Caki2 (cell line): ENCODE results near the gene ARID4A. TPM values are rescaled to one million over a fixed set of nuclear protein-coding genes. Genes with fewer than 3 reads are reported as not detected.
"Not testable (repeated sequence)": the region's sequence is repeated elsewhere in the genome, so short reads cannot be mapped to it uniquely, and the experiment has no call there.

ENCODE experiments used
- DNase-seq: peaks from one replicate; pipeline ENCODE4 v3.0.0-alpha.2; 2015; ENCODE audit warnings: low read depth
- in situ Hi-C: cut with HindIII; loops from 2 replicates; pipeline ENCODE4 v1.10.0; 2016; ENCODE audit warnings: low sequenced_read_pairs, low pct_unique_long_range_greater_than_20kb, mixed read lengths
- total RNA-seq: library from RNA; depleted of rRNA; stranded (reverse); fragments of >200 nt; shearing (Covaris generic); gene quantifications from 2 replicates; pipeline ENCODE4 v1.2.3, GENCODE V29; 2014; ENCODE audit warnings: low replicate concordance; rRNA removed

Gene ARID4A
- total RNA-seq, result 1.8 and 2.1 TPM in 2 replicates

DNA sequence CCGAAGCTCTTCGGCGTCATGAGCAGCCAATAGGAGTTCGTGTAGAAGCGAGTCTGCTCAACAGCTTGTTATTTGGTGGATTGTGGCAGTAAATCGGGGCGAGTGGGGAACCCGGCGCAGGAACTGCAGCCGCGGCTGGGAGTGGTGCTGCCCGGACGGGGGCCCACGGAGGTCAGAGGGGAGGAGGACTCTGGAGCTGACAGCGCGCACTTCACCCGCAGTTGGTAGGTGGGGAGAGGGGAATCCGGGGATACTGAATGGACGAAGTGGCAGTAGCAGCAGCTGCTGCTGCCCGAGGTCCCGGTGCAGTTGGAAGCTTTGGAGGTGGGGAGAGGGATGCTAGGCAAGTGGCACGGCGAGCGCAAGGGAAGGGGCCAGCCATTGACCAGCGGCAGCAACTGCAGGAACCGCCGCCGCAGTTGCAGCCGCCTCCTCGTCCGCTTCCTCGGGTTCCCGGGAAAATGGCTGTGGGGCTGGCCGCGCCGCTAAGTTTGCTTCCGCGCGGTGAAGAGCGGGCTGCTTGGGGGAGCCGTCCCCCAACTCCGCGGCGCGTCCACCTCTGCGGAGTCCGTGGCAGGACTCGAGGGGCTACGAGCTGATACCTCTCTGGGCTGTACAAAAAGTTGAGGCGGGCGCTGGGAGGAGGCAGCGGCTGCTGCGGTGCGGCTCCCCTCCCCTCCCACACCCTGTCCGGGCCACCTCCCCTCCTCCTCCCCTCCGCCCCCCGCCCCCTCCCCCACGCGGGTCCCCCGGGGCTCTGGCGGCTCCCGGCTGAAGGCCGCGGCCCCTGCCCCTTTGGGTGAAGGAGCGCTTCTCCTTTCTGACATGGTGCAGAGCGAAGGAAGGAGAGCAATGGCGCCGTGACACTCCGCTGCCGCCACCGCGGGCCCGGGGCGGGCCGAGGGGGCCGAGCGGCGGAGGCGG lies at the start of gene ARID4A:
TSS of gene ARID4A (plus strand) at position 79 of the 924 bp plus-strand sequence. CDS start 1,300 bp downstream, outside the sequence.
- in situ Hi-C loops, result no loop called here
- DNase-seq, result no peak

DNA sequence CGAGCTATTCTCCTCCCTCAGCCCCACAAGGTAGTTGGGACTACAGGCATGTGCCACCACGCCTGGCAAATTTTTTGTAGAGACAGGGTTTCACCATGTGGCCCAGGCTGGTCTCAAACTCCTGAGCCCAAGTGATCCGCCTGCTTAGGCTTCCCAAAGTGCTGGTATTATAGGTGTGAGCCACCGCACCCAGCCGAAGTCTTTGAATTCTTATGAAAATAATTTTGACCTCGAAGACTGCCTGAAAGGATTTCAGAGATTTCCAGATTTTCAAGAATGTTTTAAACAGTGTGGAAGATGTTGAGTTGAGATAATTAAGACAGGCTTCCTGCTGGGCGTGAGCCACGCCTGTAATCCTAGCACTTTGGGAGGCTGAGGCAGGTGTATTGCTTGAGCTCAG lies 48.7 kb upstream of the ARID4A start:
- in situ Hi-C loops, result no loop called here
- DNase-seq, result no peak

DNA sequence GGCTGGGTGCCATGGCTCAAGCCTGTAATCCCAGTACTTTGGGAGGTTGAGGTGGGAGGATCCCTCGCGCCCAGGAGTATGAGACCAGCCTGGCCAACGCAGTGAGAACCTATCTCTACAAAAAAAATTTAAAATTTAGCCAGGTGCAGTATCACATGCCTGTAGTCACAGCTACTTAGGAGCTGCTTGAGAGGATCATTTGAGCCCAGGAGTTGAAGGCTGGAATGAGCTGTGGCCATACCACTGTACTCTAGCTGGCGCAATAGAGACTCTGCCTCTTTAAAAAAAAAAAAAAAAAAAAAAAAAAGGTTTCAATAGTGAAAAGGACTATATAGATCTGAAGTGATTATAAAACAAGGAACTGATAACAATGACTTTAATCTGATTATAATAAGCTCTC lies 40.2 kb upstream of the ARID4A start:
- in situ Hi-C loops, result no loop called here
- DNase-seq, result no peak

DNA sequence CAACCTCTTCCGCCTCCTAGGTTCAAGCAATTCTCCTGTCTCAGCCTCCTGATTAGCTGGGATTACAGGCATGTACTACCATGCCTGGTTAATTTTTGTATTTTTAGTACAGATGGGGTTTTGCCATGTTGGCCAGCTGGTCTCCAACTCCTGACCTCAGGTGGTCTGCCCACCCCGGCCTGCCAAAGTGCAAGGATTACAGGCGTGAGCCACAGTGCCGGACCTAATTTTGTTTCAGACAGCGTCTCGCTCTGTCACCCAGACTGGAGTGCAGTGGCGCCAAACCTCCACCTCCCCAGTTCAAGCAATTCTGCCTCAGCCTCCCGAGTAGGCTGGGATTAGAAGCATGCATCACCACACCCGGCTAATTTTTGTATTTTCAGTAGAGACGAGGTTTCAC lies 36.4 kb upstream of the ARID4A start:
- in situ Hi-C loops, DNase-seq: not testable (repeated sequence)

GRCh38 chr14:58265401-58265800 lies 33.0 kb upstream of the ARID4A start:
- DNase-seq, result no peak
- in situ Hi-C loops, result no loop called here

GRCh38 chr14:58270628-58271027 lies 27.7 kb upstream of the ARID4A start:
- no peak for DNase-seq
- in situ Hi-C loops, result no loop called here

DNA sequence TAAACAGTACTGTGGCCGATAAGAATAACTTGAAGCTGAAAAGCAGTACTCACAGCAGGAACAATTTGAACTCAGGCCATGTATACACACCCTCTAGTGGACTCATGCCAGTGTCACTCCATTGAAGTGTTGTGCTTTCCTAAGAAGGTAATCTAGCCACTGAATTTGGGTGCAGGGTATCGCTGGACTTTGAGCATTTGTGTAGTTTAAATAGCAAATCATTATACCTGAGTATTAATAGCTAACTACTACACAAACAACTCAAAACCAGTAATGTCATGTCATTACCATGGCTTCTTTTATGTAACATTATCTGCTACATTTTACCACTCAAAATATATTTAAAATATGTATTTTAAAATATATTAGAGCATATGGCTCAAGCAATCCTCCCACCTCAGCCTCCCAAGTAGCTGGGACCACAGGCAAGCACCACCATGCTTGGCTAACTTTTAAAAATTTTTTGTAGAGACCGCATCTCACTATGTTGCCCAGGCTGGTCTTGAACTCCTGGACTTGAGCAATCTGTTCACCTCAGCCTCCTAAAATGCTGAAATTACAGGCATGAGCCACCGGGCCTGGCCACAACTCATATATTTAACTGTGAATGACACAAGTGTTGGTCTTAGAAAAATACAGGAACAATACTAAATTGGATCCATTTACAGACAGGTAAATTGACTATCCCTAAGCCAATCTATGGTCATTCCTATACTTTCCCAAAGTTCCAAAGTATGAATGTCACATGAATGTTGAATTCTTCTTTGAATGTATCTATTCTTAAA lies 25.6 kb upstream of the ARID4A start:
- peak; percentile 59 for DNase-seq
- in situ Hi-C loops, result no loop called here

DNA sequence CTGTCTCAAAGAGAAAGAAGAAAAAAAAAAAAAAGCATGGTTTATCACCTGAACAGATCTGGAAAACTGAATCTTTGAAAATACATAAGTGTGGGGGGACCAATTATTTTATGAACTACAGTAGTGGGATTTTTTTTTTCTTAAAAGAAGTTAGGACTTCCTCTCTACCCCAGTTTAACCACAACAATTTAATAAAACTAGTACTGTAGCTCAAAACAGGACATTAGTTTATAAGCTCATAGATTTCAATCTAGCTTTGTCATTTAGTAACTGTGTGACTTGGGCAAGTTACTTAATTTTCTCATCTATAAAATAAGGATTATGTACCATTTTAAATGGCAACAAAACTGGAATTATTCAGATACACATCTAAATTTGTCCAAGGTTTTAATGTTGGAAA lies 23.5 kb upstream of the ARID4A start:
- DNase-seq, result no peak
- in situ Hi-C loops, result no loop called here

GRCh38 chr14:58275527-58276190 lies 22.7 kb upstream of the ARID4A start:
- in situ Hi-C loops, result no loop called here
- DNase-seq, result no peak

DNA sequence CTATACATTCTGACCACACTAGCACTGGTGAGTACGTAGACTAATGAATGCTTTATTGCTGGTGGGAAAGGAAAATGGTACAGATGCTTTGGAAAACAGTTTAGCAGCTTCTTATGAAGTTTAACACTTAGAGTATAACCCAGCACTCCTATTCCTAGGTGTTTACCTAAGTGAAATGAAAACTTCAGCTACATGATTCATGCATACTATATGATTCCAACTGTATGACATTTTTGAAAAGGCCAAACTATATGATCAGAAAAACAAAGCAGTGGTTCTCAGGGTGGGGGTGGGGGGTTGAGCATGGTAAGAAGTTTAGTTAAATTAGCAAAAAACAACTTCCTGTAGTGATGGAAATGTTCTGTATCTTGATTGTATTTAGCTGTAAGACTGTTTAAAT lies 22.1 kb upstream of the ARID4A start:
- in situ Hi-C loops, result no loop called here
- DNase-seq, result no peak

DNA sequence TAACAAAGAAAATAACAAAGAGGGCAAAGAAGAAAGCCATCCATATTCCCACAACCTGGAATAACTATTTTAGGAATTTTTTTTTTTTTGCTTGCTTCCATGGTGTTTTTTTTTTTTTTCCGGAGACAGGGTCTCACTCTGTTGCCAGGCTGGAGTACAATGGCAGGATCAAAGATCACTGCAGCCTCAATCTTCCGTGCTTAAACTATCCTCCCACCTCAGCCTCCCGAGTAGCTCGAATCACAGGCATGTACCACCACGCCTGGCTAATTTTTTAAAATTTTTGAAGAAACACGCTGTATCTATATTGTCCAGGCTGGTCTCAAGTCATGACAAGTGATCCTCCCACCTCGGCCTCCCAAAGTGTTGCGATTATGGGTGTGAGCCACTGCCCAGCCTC lies 20.2 kb upstream of the ARID4A start:
- DNase-seq, result no peak
- in situ Hi-C loops, result no loop called here

DNA sequence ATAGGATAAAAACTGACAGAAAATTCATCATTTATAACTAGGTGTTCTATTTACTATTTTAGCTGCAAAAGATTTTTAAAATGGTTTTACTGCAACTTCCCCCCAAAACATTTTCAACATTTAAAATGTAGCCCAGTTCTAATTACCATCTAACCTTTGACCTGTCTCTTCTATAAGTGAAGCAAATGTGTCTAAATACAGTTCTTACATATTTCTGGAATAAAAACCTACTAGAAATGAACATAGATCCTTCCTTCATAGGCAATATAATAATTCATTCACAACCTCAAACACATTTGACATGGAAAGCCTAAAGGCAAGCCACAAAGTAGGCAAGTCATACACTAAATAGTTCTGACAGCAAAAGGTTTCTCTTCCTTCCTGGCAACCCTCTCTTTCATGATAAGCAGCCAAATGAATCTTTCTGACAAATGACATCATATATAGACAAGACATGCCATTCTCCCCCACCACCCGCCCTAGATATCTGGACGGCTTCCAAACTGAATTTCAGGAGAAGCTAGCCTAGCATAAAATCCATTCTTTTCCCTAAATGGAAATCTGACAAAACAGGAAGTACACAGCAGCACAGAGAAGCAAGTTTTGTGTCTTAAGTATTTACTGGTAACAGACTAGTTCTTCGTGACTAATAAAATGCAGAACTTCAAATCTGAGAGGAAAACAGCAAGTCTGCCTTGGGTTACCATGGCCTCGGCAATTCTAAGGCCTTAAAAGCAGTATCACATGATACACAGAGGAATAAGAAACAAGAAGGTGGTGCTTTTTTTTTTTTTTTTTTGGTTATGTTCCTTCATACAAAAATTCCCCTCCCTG lies 17.2 kb upstream of the ARID4A start:
- in situ Hi-C loops, result no loop called here
- DNase-seq, result peak; percentile 94

DNA sequence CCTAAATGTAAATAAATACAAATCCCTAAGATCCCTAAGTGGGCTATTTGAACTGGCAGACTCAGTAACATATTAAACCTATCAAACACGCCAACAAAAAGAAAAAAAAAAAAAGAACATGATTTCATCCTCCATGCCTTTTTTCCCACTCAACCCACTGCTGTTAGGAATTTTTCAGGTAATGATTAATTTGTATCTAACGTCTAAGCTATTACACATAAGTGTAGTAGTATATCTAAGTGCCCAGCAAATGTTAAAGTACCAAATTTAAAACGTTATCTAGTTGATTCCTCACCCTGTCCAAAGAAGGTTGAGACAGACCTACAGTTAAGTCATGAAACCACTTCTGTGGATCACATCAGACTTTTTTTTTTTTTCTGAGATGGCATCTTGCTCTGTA lies 16.4 kb upstream of the ARID4A start:
- DNase-seq, result peak; percentile 83
- in situ Hi-C loops, result no loop called here

- DNase-seq, result no peak
- in situ Hi-C loops, result no loop called here
These were observed 15.3 kb upstream of the ARID4A start for GRCh38 chr14:58282925-58283593.

- DNase-seq, result no peak
- in situ Hi-C loops, result no loop called here
These were observed 14.6 kb upstream of the ARID4A start for GRCh38 chr14:58283730-58284129.

GRCh38 chr14:58285132-58285531 lies 13.2 kb upstream of the ARID4A start:
- in situ Hi-C loops, result no loop called here
- DNase-seq, result no peak

DNA sequence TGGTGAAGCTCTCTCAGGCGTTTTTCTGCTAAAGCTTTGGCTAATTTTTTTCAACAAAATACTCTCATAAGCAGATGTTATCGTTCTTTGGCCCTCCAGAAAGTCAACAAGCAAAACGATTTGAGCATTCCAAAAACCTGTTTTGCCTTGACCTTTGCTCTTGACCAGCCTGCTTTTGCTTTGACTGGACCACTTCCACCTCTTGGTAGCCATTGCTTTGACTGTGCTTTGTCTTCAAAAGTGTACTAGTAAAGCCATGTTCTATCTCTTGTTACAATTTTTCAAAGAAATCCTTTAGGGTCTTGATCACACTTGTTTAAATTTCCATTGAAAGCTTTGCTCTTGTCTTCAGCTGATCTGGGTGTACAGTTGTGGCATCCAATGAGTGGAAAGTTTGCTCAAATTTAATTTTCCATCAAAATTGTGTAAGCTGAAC lies 10.7 kb upstream of the ARID4A start:
- in situ Hi-C loops, result no loop called here
- DNase-seq, result no peak
